ENCODE data around the gene JDP2.

The JDP2 gene

GRCh38 chr14:75520852-75521251 lies 93.0 kb downstream of the JDP2 start:
- DNase-seq: no peak

GRCh38 chr14:75521415-75522199 lies 93.8 kb downstream of the JDP2 start:
- DNase-seq: no peak

- peak; percentile 79 for DNase-seq
These were observed 94.6 kb downstream of the JDP2 start, which contains the start of gene BATF for GRCh38 chr14:75522224-75522982. Gene BATF, plus strand, starts transcription at chr14:75522469. Its CDS starts 214 bp downstream, at chr14:75522683.

GRCh38 chr14:75522983-75523318 lies 95.1 kb downstream of the JDP2 start:
- DNase-seq: no peak

Data from activated naive CD4-positive, alpha-beta T cell treated with Interleukin-2 at 50 U/mL for 16 hours (primary cell).